HEK293 (cell line): Measurements from ENCODE around the gene GATA3.

Experiments
- CTCF ChIA-PET: fragments of 350-600 bp; formaldehyde crosslinking; extraction: SDS; loops from one replicate; lab custom pipeline; 2021; ENCODE audit warnings: antibody characterized with exemption; lab: Yijun Ruan, JAX
- POLR2A ChIA-PET: fragments of 300-600 bp; formaldehyde crosslinking; extraction: SDS; loops from one replicate; lab custom pipeline; 2020; ENCODE audit warnings: antibody characterized with exemption, inconsistent platforms; lab: Yijun Ruan, JAX
- H3K27ac ChIP-seq: fragments of 200-500 bp; sonication (Bioruptor generic); 2 replicates; pipeline ENCODE4 v1.5.1; 2014; ENCODE audit warnings: low read depth, low read length, control low read depth, inconsistent platforms; ENCODE audit errors: extremely low read depth
- H3K36me3 ChIP-seq, 2 experiments: fragments of 200-500 bp in 1 of 2; sonication (Bioruptor generic) in 1 of 2; 1 replicate in 1 of 2; 2 replicates in 1 of 2; pipeline ENCODE4 v1.5.1; 2014 to 2017; ENCODE audit warnings: inconsistent platforms in 2 of 2, low read length in 2 of 2; ENCODE audit not compliant: control insufficient read depth in 2 of 2, insufficient read depth in 1 of 2
- H3K4me1 ChIP-seq: fragments of 200-500 bp; sonication (Bioruptor generic); 2 replicates; pipeline ENCODE4 v1.5.1; 2014; ENCODE audit warnings: mild to moderate bottlenecking, low read length, inconsistent platforms; ENCODE audit not compliant: control insufficient read depth, insufficient read depth
- H3K4me3 ChIP-seq: 2 replicates; pipeline ENCODE4 v1.5.1; 2011; ENCODE audit warnings: low read depth, mild to moderate bottlenecking, control low read depth, low read length, moderate library complexity
- H3K9me3 ChIP-seq: fragments of 200-500 bp; sonication (Bioruptor generic); 2 replicates; pipeline ENCODE4 v1.5.1; 2014; ENCODE audit warnings: low read depth, low read length, inconsistent platforms; ENCODE audit not compliant: control insufficient read depth, insufficient read depth
- GFI1B ChIP-seq: fragments of 450-650 bp; formaldehyde crosslinking; IDR thresholded peaks from 2 replicates; pipeline ENCODE4 v1.5.1; 2016; ENCODE audit warnings: missing biosample characterization, missing genetic modification characterization
- HOXC10 ChIP-seq: sonication (generic); formaldehyde crosslinking; IDR thresholded peaks from 2 replicates; pipeline ENCODE4 v1.8.1; 2023; ENCODE audit warnings: mild to moderate bottlenecking, missing genetic modification reagents
- KLF1 ChIP-seq: fragments of 450-650 bp; formaldehyde crosslinking; IDR thresholded peaks from 2 replicates; pipeline ENCODE4 v1.5.1; 2016; ENCODE audit warnings: missing biosample characterization, missing genetic modification characterization
- MZF1 ChIP-seq: fragments of 450-650 bp; formaldehyde crosslinking; IDR thresholded peaks from 2 replicates; pipeline ENCODE4 v1.5.1; 2017; ENCODE audit warnings: missing biosample characterization, missing genetic modification characterization, borderline replicate concordance
- PRDM6 ChIP-seq: fragments of 450-650 bp; formaldehyde crosslinking; IDR thresholded peaks from 2 replicates; pipeline ENCODE4 v1.5.1; 2017; ENCODE audit warnings: missing biosample characterization, missing genetic modification characterization
- REPIN1 ChIP-seq: fragments of 450-650 bp; formaldehyde crosslinking; IDR thresholded peaks from 2 replicates; pipeline ENCODE4 v1.5.1; 2017; ENCODE audit warnings: missing biosample characterization, missing genetic modification characterization, low read depth
- SCRT2 ChIP-seq: fragments of 450-650 bp; formaldehyde crosslinking; IDR thresholded peaks from 2 replicates; pipeline ENCODE4 v1.5.1; 2016; ENCODE audit warnings: missing biosample characterization, missing genetic modification characterization
- ZNF138 ChIP-seq: fragments of 450-650 bp; formaldehyde crosslinking; IDR thresholded peaks from 2 replicates; pipeline ENCODE4 v1.5.1; 2016; ENCODE audit warnings: missing biosample characterization, missing genetic modification characterization, borderline replicate concordance
- ZNF146 ChIP-seq: fragments of 450-650 bp; formaldehyde crosslinking; IDR thresholded peaks from 2 replicates; pipeline ENCODE4 v1.5.1; 2016; ENCODE audit warnings: missing biosample characterization, missing genetic modification characterization
- ZNF148 ChIP-seq: fragments of 450-650 bp; formaldehyde crosslinking; IDR thresholded peaks from 2 replicates; pipeline ENCODE4 v1.5.0; 2017; ENCODE audit warnings: missing biosample characterization, missing genetic modification characterization, borderline replicate concordance
- ZNF211 ChIP-seq: fragments of 450-650 bp; formaldehyde crosslinking; IDR thresholded peaks from 2 replicates; pipeline ENCODE4 v1.5.1; 2016; ENCODE audit warnings: low read depth, missing biosample characterization, missing genetic modification characterization
- ZNF223 ChIP-seq: fragments of 450-650 bp; formaldehyde crosslinking; IDR thresholded peaks from 2 replicates; pipeline ENCODE4 v1.5.1; 2016; ENCODE audit warnings: missing biosample characterization, missing genetic modification characterization
- ZNF239 ChIP-seq: fragments of 450-650 bp; formaldehyde crosslinking; IDR thresholded peaks from 2 replicates; pipeline ENCODE4 v1.5.1; 2016; ENCODE audit warnings: missing biosample characterization, missing genetic modification characterization
- ZNF24 ChIP-seq: fragments of 450-650 bp; formaldehyde crosslinking; IDR thresholded peaks from 2 replicates; pipeline ENCODE4 v1.5.1; 2016; ENCODE audit warnings: missing biosample characterization, missing genetic modification characterization
- ZNF48 ChIP-seq: fragments of 450-650 bp; formaldehyde crosslinking; IDR thresholded peaks from 2 replicates; pipeline ENCODE4 v1.5.1; 2016; ENCODE audit warnings: missing biosample characterization, missing genetic modification characterization
- ZNF555 ChIP-seq: fragments of 450-650 bp; formaldehyde crosslinking; conservative IDR thresholded peaks from 2 replicates; pipeline ENCODE4 v1.5.1; 2017; ENCODE audit warnings: missing biosample characterization, mild to moderate bottlenecking, missing genetic modification characterization, inconsistent platforms
- ZNF560 ChIP-seq: fragments of 450-650 bp; formaldehyde crosslinking; IDR thresholded peaks from 2 replicates; pipeline ENCODE4 v1.5.1; 2017; ENCODE audit warnings: missing biosample characterization, missing genetic modification characterization, borderline replicate concordance
- ZNF561 ChIP-seq: fragments of 450-650 bp; IDR thresholded peaks from 2 replicates; pipeline ENCODE4 v1.5.1; 2018; ENCODE audit warnings: missing biosample characterization, missing genetic modification characterization, borderline replicate concordance
- ZNF610 ChIP-seq: fragments of 450-650 bp; formaldehyde crosslinking; IDR thresholded peaks from 2 replicates; pipeline ENCODE4 v1.5.1; 2016; ENCODE audit warnings: missing biosample characterization, missing genetic modification characterization, borderline replicate concordance
- ZNF76 ChIP-seq: fragments of 450-650 bp; formaldehyde crosslinking; IDR thresholded peaks from 2 replicates; pipeline ENCODE4; 2016; ENCODE audit warnings: low read depth, missing biosample characterization, missing genetic modification characterization, borderline replicate concordance
- ZNF843 ChIP-seq: fragments of 450-650 bp; formaldehyde crosslinking; IDR thresholded peaks from 2 replicates; pipeline ENCODE4 v1.5.1; 2016; ENCODE audit warnings: missing biosample characterization, missing genetic modification characterization
- TF ChIP-seq, protein P1 (sequence below): fragments of 450-650 bp; formaldehyde crosslinking; IDR thresholded peaks from 2 replicates; pipeline ENCODE4 v1.5.1; 2017; ENCODE audit warnings: missing biosample characterization, missing genetic modification characterization
- TF ChIP-seq, protein P2 (sequence below): fragments of 450-650 bp; formaldehyde crosslinking; conservative IDR thresholded peaks from 2 replicates; pipeline ENCODE4 v1.5.1; 2016; ENCODE audit warnings: low read depth, missing biosample characterization, missing genetic modification characterization
- TF ChIP-seq, protein P3 (sequence below): fragments of 450-650 bp; formaldehyde crosslinking; IDR thresholded peaks from 2 replicates; pipeline ENCODE4 v1.5.1; 2017; ENCODE audit warnings: missing biosample characterization, missing genetic modification characterization

Gene GATA3

GRCh38 chr10:8054494-8055407, at the start of gene GATA3 (continued):
- TF ChIP-seq, protein P1, sequence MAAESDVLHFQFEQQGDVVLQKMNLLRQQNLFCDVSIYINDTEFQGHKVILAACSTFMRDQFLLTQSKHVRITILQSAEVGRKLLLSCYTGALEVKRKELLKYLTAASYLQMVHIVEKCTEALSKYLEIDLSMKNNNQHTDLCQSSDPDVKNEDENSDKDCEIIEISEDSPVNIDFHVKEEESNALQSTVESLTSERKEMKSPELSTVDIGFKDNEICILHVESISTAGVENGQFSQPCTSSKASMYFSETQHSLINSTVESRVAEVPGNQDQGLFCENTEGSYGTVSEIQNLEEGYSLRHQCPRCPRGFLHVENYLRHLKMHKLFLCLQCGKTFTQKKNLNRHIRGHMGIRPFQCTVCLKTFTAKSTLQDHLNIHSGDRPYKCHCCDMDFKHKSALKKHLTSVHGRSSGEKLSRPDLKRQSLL (tag by site-specific recombination): peak; percentile 17; the same call in 1 of the 2 replicates
- no peak for TF ChIP-seq ZNF555 (tag by site-specific recombination)
- no peak for TF ChIP-seq ZNF211 (tag by site-specific recombination)
- no peak for TF ChIP-seq PRDM6 (tag by site-specific recombination)
- no peak for TF ChIP-seq ZNF76 (tag by site-specific recombination)
- TF ChIP-seq, protein P2, sequence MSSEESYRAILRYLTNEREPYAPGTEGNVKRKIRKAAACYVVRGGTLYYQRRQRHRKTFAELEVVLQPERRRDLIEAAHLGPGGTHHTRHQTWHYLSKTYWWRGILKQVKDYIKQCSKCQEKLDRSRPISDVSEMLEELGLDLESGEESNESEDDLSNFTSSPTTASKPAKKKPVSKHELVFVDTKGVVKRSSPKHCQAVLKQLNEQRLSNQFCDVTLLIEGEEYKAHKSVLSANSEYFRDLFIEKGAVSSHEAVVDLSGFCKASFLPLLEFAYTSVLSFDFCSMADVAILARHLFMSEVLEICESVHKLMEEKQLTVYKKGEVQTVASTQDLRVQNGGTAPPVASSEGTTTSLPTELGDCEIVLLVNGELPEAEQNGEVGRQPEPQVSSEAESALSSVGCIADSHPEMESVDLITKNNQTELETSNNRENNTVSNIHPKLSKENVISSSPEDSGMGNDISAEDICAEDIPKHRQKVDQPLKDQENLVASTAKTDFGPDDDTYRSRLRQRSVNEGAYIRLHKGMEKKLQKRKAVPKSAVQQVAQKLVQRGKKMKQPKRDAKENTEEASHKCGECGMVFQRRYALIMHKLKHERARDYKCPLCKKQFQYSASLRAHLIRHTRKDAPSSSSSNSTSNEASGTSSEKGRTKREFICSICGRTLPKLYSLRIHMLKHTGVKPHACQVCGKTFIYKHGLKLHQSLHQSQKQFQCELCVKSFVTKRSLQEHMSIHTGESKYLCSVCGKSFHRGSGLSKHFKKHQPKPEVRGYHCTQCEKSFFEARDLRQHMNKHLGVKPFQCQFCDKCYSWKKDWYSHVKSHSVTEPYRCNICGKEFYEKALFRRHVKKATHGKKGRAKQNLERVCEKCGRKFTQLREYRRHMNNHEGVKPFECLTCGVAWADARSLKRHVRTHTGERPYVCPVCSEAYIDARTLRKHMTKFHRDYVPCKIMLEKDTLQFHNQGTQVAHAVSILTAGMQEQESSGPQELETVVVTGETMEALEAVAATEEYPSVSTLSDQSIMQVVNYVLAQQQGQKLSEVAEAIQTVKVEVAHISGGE: 0 out of 2 replicates have a peak, but pooled peaks have one; percentile 11
- TF ChIP-seq ZNF610 (tag by site-specific recombination): no peak
- TF ChIP-seq, all 188 proteins: peak for 19

GRCh38 chr10:8006274-8006999, 48.1 kb upstream of the GATA3 start:
- POLR2A ChIA-PET: no interaction called here
- no peak overlapping the region for H3K4me3 ChIP-seq
- CTCF ChIA-PET: no interaction called here
- H3K4me1 ChIP-seq: no peaks in the 10 kb centered on the region
- peaks cover 0 to 14% of the 10 kb centered on the region in 2 experiments; a peak in 2 of 3 replicates for H3K36me3 ChIP-seq
- H3K9me3 ChIP-seq: no peaks in the 10 kb centered on the region
- H3K27ac ChIP-seq: no peak overlapping the region
- no peak for TF ChIP-seq ZNF146 (tag by site-specific recombination)
- TF ChIP-seq HOXC10 (CRISPR knock-in tag): no peak
- no peak for TF ChIP-seq ZNF239 (tag by site-specific recombination)
- no peak for TF ChIP-seq KLF1 (tag by site-specific recombination)
- no peak for TF ChIP-seq ZNF48 (tag by site-specific recombination)
- TF ChIP-seq GFI1B (tag by site-specific recombination): no peak
- no peak for TF ChIP-seq ZNF560 (tag by site-specific recombination)
- TF ChIP-seq ZNF843: no peak
- TF ChIP-seq ZNF148: no peak
- TF ChIP-seq ZNF561 (tag by site-specific recombination): no peak
- no peak for TF ChIP-seq ZNF138 (tag by site-specific recombination)
- TF ChIP-seq SCRT2 (tag by site-specific recombination): no peak
- TF ChIP-seq, protein P3, sequence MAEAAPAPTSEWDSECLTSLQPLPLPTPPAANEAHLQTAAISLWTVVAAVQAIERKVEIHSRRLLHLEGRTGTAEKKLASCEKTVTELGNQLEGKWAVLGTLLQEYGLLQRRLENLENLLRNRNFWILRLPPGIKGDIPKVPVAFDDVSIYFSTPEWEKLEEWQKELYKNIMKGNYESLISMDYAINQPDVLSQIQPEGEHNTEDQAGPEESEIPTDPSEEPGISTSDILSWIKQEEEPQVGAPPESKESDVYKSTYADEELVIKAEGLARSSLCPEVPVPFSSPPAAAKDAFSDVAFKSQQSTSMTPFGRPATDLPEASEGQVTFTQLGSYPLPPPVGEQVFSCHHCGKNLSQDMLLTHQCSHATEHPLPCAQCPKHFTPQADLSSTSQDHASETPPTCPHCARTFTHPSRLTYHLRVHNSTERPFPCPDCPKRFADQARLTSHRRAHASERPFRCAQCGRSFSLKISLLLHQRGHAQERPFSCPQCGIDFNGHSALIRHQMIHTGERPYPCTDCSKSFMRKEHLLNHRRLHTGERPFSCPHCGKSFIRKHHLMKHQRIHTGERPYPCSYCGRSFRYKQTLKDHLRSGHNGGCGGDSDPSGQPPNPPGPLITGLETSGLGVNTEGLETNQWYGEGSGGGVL (tag by site-specific recombination): no peak
- TF ChIP-seq ZNF24 (tag by site-specific recombination): no peak
- no peak for TF ChIP-seq REPIN1 (tag by site-specific recombination)
- TF ChIP-seq MZF1: no peak
- TF ChIP-seq ZNF223: no peak
